HL-60 (cell line): ENCODE results near the gene GTF3C1.

Source experiments
- CTCF ChIP-seq: IDR thresholded peaks from one replicate; pipeline ENCODE4 v1.5.1; 2011; ENCODE audit warnings: low read length, control low read depth, inconsistent platforms; ENCODE audit not compliant: insufficient read depth
- POLR2AphosphoS5 ChIP-seq: IDR thresholded peaks from 2 replicates; pipeline ENCODE4 v1.6.1; 2012; ENCODE audit warnings: low read depth

DNA sequence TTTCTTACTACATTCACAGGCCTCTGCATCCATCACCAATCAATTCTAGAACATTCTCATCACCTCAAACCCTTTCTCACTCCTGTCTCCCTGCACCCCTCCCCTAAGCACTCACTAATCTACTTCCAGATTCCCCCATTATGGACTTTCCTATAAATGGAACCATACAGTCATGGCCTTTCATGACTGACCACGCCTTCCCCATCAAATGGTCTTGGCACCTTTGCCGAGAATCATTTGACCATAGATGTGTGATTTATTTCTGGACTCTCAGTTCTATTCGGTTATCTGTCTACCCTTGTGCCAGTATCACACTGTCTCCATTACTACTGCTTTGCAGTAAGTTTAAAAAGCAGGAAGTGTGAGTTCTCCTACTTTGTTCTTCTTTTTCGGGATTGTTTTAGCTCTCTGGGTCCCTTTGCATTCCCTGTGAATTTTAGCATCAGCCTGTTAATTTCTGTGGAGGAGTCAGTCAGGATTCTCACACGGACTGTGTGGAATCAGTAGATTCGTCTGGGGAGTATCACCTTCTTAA, 27.5 kb downstream of the GTF3C1 start:
- TF ChIP-seq POLR2AphosphoS5, result no peak
- no peak for TF ChIP-seq CTCF
